Transverse colon (tissue), 3 donors: ENCODE data around the gene PRPSAP2.

Experiments
- EP300 ChIP-seq: sonication (generic); formaldehyde crosslinking; IDR thresholded peaks from one replicate; pipeline ENCODE4 v1.6.1; 2017; ENCODE audit warnings: antibody characterized with exemption, low read depth
- POLR2A ChIP-seq: fragments of 450-650 bp; IDR thresholded peaks from one replicate; pipeline ENCODE4 v1.6.1; 2016; ENCODE audit warnings: antibody characterized with exemption, mild to moderate bottlenecking, moderate library complexity
- TF ChIP-seq, protein P1 (sequence below), 5 experiments: fragments of 200-600 bp in 3 of 5; fragments of 450-650 bp in 2 of 5; sonication (generic) in 3 of 5; IDR thresholded peaks; 1 replicate in 2 of 5; 2 replicates in 3 of 5; pipeline ENCODE4 v1.5.1; 2016 to 2017; ENCODE audit warnings: antibody characterized with exemption in 5 of 5, inconsistent platforms in 3 of 5, mild to moderate bottlenecking in 2 of 5, moderate library complexity in 1 of 5

DNA sequence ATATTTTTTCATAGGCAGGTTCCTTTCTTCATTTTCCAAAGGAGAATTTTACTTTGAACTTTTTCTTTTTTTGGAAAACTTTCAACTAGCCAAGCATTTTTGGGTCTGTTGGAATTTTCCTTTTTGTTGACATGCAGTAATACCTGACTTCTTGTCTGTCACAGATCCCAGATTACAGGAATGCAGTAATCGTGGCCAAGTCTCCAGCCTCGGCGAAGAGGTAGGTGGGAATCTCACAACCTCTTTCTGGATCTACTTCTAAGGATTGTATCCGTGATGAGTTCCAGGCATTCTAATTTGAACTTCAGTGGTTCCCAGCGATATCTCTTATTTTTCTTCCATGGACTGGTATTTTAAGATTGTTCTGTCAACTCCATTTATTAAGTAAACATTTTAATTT lies 31.7 kb downstream of the PRPSAP2 start:
- TF ChIP-seq, protein P1, sequence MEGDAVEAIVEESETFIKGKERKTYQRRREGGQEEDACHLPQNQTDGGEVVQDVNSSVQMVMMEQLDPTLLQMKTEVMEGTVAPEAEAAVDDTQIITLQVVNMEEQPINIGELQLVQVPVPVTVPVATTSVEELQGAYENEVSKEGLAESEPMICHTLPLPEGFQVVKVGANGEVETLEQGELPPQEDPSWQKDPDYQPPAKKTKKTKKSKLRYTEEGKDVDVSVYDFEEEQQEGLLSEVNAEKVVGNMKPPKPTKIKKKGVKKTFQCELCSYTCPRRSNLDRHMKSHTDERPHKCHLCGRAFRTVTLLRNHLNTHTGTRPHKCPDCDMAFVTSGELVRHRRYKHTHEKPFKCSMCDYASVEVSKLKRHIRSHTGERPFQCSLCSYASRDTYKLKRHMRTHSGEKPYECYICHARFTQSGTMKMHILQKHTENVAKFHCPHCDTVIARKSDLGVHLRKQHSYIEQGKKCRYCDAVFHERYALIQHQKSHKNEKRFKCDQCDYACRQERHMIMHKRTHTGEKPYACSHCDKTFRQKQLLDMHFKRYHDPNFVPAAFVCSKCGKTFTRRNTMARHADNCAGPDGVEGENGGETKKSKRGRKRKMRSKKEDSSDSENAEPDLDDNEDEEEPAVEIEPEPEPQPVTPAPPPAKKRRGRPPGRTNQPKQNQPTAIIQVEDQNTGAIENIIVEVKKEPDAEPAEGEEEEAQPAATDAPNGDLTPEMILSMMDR (IDR thresholded peaks at IDR 0.05) = no peak
- TF ChIP-seq EP300 = no peak
- TF ChIP-seq POLR2A = no peak
